Naive B cell (primary cell): ENCODE measurements around the gene SRGAP3. TPM values are rescaled to one million over a fixed set of nuclear protein-coding genes. Genes with fewer than 3 reads are reported as not detected.
A peak's percentile ranks its signal among the peaks of the same experiment; 100 is the strongest.

ENCODE experiments used
- ATAC-seq, 2 donors: fragments of 150-1000 bp; cut with Tn5 transposase; 2 replicates each; pipeline ENCODE4 v1.10.0; 2021; ENCODE audit warnings: low read depth in 2 of 2, mild to moderate bottlenecking in 2 of 2, moderate library complexity in 2 of 2
- DNase-seq: peaks from one replicate; pipeline ENCODE4 v3.0.0; 2022
- H3K27ac Mint-ChIP-seq, 6 donors: one replicate each; pipeline ENCODE4 v1.8.0; 2020 to 2022; ENCODE audit warnings: mild to moderate bottlenecking in 6 of 6, mixed read lengths in 6 of 6, moderate library complexity in 5 of 6, inconsistent platforms in 2 of 6
- H3K27me3 Mint-ChIP-seq, 3 donors: one replicate each; pipeline ENCODE4 v1.8.0; 2021 to 2022; ENCODE audit warnings: mixed read lengths in 3 of 3, mild to moderate bottlenecking in 1 of 3
- H3K36me3 Mint-ChIP-seq, 2 donors: one replicate each; pipeline ENCODE4 v1.8.0; 2020 to 2022; ENCODE audit warnings: mixed read lengths in 2 of 2, inconsistent platforms in 1 of 2, mild to moderate bottlenecking in 1 of 2
- H3K4me1 Mint-ChIP-seq, 3 donors: one replicate each; pipeline ENCODE4 v1.8.0; 2020 to 2022; ENCODE audit warnings: mixed read lengths in 3 of 3, inconsistent platforms in 1 of 3, mild to moderate bottlenecking in 1 of 3, moderate library complexity in 1 of 3
- H3K4me3 Mint-ChIP-seq, 8 donors: one replicate each; pipeline ENCODE4 v1.8.0; 2020 to 2022; ENCODE audit warnings: mild to moderate bottlenecking in 8 of 8, mixed read lengths in 8 of 8, moderate library complexity in 8 of 8, inconsistent platforms in 2 of 8
- H3K9me3 Mint-ChIP-seq, 7 donors: one replicate each; pipeline ENCODE4 v1.8.0; 2020 to 2022; ENCODE audit warnings: mixed read lengths in 7 of 7, mild to moderate bottlenecking in 5 of 7, inconsistent platforms in 2 of 7, moderate library complexity in 1 of 7
- polyA plus RNA-seq, 6 donors: library from polyadenylated mRNA; unstranded; fragments of 300-500 nt; fragmentation: Illumina TruSeq; gene quantifications; one replicate each; pipeline ENCODE4 v1.2.3, GENCODE V29; 2021; ENCODE audit warnings: low read depth in 6 of 6

The SRGAP3 gene
- polyA plus RNA-seq, 6 donors from 2014 or later: 0.36 to 2.4 (median 0.87) TPM; not detected in 1

GRCh38 chr3:9147896-9148266, 101.6 kb downstream of the SRGAP3 start:
- no peak for ATAC-seq
- DNase-seq: no peak
- Mint-ChIP-seq H3K27me3 (peaks cover 16 to 38% (median 31%) of the 10 kb centered on the region in 3 donors), H3K27ac (no peak overlapping the region), H3K36me3 (peaks cover 0 to 38% of the 10 kb centered on the region in 2 donors), H3K4me3 (no peak overlapping the region), H3K9me3 (peaks cover 29 to 41% (median 30%) of the 10 kb centered on the region in 7 donors), H3K4me1 (no peaks in the 10 kb centered on the region)

- peaks cover 28 to 40% (median 31%) of the 10 kb centered on the region in 7 donors for H3K9me3 Mint-ChIP-seq
- H3K4me3 Mint-ChIP-seq: no peak overlapping the region
- H3K27me3 Mint-ChIP-seq: peaks cover 18 to 38% (median 31%) of the 10 kb centered on the region in 3 donors
Observed at GRCh38 chr3:9147215-9147895, 102.1 kb downstream of the SRGAP3 start.

GRCh38 chr3:9146367-9147071, 102.9 kb downstream of the SRGAP3 start:
- ATAC-seq (no peak), DNase-seq (no peak)
- peaks cover 0 to 36% of the 10 kb centered on the region in 2 donors for H3K36me3 Mint-ChIP-seq
- H3K27ac Mint-ChIP-seq: no peak overlapping the region
- no peak overlapping the region for H3K4me3 Mint-ChIP-seq
- peaks cover 21 to 38% (median 31%) of the 10 kb centered on the region in 3 donors for H3K27me3 Mint-ChIP-seq
- peaks cover 21 to 34% (median 23%) of the 10 kb centered on the region in 7 donors for H3K9me3 Mint-ChIP-seq
- no peaks in the 10 kb centered on the region for H3K4me1 Mint-ChIP-seq

More at GRCh38 chr3:9147215-9147895, 102.1 kb downstream of the SRGAP3 start:
- no peak overlapping the region for H3K27ac Mint-ChIP-seq
- peaks cover 0 to 38% of the 10 kb centered on the region in 2 donors for H3K36me3 Mint-ChIP-seq
- DNase-seq (no peak), ATAC-seq (no peak)
- H3K4me1 Mint-ChIP-seq: no peaks in the 10 kb centered on the region

GRCh38 chr3:9143184-9143583, 106.3 kb downstream of the SRGAP3 start:
- H3K9me3 Mint-ChIP-seq: peaks cover 4 to 16% (median 13%) of the 10 kb centered on the region in 7 donors
- ATAC-seq (no peak), DNase-seq (no peak)
- H3K4me3 Mint-ChIP-seq: no peak overlapping the region
- H3K27ac Mint-ChIP-seq: peak overlapping the region in 1 of 6 donors; percentile 78
- peaks cover 0 to 13% of the 10 kb centered on the region in 2 donors for H3K36me3 Mint-ChIP-seq
- peaks cover 33 to 37% (median 36%) of the 10 kb centered on the region in 3 donors for H3K27me3 Mint-ChIP-seq
- H3K4me1 Mint-ChIP-seq: no peaks in the 10 kb centered on the region

- no peak for DNase-seq
- H3K4me3 Mint-ChIP-seq: no peak overlapping the region
- no peaks in the 10 kb centered on the region for H3K4me1 Mint-ChIP-seq
- H3K27me3 Mint-ChIP-seq: peaks cover 36 to 41% (median 37%) of the 10 kb centered on the region in 3 donors
- H3K27ac Mint-ChIP-seq: no peak overlapping the region
- peaks cover 4 to 16% (median 10%) of the 10 kb centered on the region in 7 donors for H3K9me3 Mint-ChIP-seq
- ATAC-seq: no peak
- peaks cover 0 to 13% of the 10 kb centered on the region in 2 donors for H3K36me3 Mint-ChIP-seq
Observed at GRCh38 chr3:9142362-9142761, 107.1 kb downstream of the SRGAP3 start.

- H3K36me3 Mint-ChIP-seq: peaks cover 0 to 13% of the 10 kb centered on the region in 2 donors
- H3K9me3 Mint-ChIP-seq: peaks cover 4 to 16% (median 10%) of the 10 kb centered on the region in 7 donors
- no peaks in the 10 kb centered on the region for H3K4me1 Mint-ChIP-seq
Observed at GRCh38 chr3:9141928-9142289, 107.5 kb downstream of the SRGAP3 start.

GRCh38 chr3:9139366-9139765, 110.1 kb downstream of the SRGAP3 start:
- peaks cover 0 to 8% of the 10 kb centered on the region in 2 donors for H3K36me3 Mint-ChIP-seq
- ATAC-seq (no peak), DNase-seq (no peak)
- H3K27ac Mint-ChIP-seq: no peak overlapping the region
- H3K9me3 Mint-ChIP-seq: peaks cover 0 to 12% (median 8%) of the 10 kb centered on the region in 7 donors
- no peak overlapping the region for H3K4me3 Mint-ChIP-seq
- peaks cover 0 to 4% (median 1%) of the 10 kb centered on the region in 3 donors for H3K4me1 Mint-ChIP-seq
- H3K27me3 Mint-ChIP-seq: peaks cover 38 to 56% (median 46%) of the 10 kb centered on the region in 3 donors

More at GRCh38 chr3:9141928-9142289, 107.5 kb downstream of the SRGAP3 start:
- DNase-seq (no peak), ATAC-seq (no peak)
- Mint-ChIP-seq H3K4me3 (no peak overlapping the region), H3K27me3 (peaks cover 37 to 45% (median 41%) of the 10 kb centered on the region in 3 donors), H3K27ac (no peak overlapping the region)

- H3K9me3 Mint-ChIP-seq: peaks cover 0 to 9% (median 0%) of the 10 kb centered on the region in 7 donors
- peaks cover 29 to 48% (median 44%) of the 10 kb centered on the region in 3 donors for H3K27me3 Mint-ChIP-seq
- H3K36me3 Mint-ChIP-seq: no peaks in the 10 kb centered on the region
Observed at GRCh38 chr3:9137676-9138075, 111.8 kb downstream of the SRGAP3 start.

GRCh38 chr3:9136746-9137465, 112.5 kb downstream of the SRGAP3 start:
- no peak overlapping the region for H3K27ac Mint-ChIP-seq
- no peak for DNase-seq

More at GRCh38 chr3:9137676-9138075, 111.8 kb downstream of the SRGAP3 start:
- DNase-seq (no peak), ATAC-seq (no peak)
- Mint-ChIP-seq H3K27ac (no peak overlapping the region), H3K4me1 (peaks cover 0 to 4% (median 1%) of the 10 kb centered on the region in 3 donors), H3K4me3 (no peak overlapping the region)

GRCh38 chr3:9135930-9136525, 113.4 kb downstream of the SRGAP3 start:
- DNase-seq (no peak), ATAC-seq (no peak)
- peaks cover 0 to 4% (median 1%) of the 10 kb centered on the region in 3 donors for H3K4me1 Mint-ChIP-seq
- peaks cover 29 to 48% (median 44%) of the 10 kb centered on the region in 3 donors for H3K27me3 Mint-ChIP-seq
- peak overlapping the region in 5 of 8 donors; percentile 22 to 81 (median 31) for H3K4me3 Mint-ChIP-seq
- H3K9me3 Mint-ChIP-seq: peaks cover 0 to 9% (median 0%) of the 10 kb centered on the region in 7 donors
- peak overlapping the region in 1 of 6 donors; percentile 48 for H3K27ac Mint-ChIP-seq
- no peaks in the 10 kb centered on the region for H3K36me3 Mint-ChIP-seq

More at GRCh38 chr3:9136746-9137465, 112.5 kb downstream of the SRGAP3 start:
- ATAC-seq: no peak
- Mint-ChIP-seq H3K36me3 (no peaks in the 10 kb centered on the region), H3K27me3 (peaks cover 29 to 48% (median 44%) of the 10 kb centered on the region in 3 donors), H3K9me3 (peaks cover 0 to 9% (median 0%) of the 10 kb centered on the region in 7 donors), H3K4me3 (peak overlapping the region in 3 of 8 donors; percentile 21 to 81 (median 23)), H3K4me1 (peaks cover 0 to 4% (median 1%) of the 10 kb centered on the region in 3 donors)

GRCh38 chr3:9135526-9135925, 113.9 kb downstream of the SRGAP3 start:
- no peak for ATAC-seq
- Mint-ChIP-seq H3K27me3 (peaks cover 29 to 48% (median 44%) of the 10 kb centered on the region in 3 donors), H3K36me3 (no peaks in the 10 kb centered on the region), H3K4me3 (peak overlapping the region in 1 of 8 donors; percentile 16), H3K9me3 (peaks cover 0 to 9% (median 0%) of the 10 kb centered on the region in 7 donors), H3K27ac (no peak overlapping the region), H3K4me1 (peaks cover 0 to 4% (median 1%) of the 10 kb centered on the region in 3 donors)
- DNase-seq: no peak

GRCh38 chr3:9133656-9134055, 115.8 kb downstream of the SRGAP3 start:
- Mint-ChIP-seq H3K9me3 (peaks cover 0 to 2% (median 0%) of the 10 kb centered on the region in 7 donors), H3K27me3 (peaks cover 16 to 36% (median 32%) of the 10 kb centered on the region in 3 donors), H3K36me3 (no peaks in the 10 kb centered on the region), H3K4me1 (peaks cover 0 to 4% (median 1%) of the 10 kb centered on the region in 3 donors), H3K27ac (no peak overlapping the region), H3K4me3 (no peak overlapping the region)
- DNase-seq: no peak
- ATAC-seq: no peak
